Measurements from ENCODE around the gene COL6A5.

COL6A5 gene

GRCh38 chr3:130414457-130414856, 69.0 kb downstream of the COL6A5 start:
- no peak for DNase-seq (ENCODE audit: low spot score)
- ChIA-PET POLR2A (ENCODE audit: low non-redundant PET) (no interaction called here), CTCF (no interaction called here)
- no peak for TF ChIP-seq CTCF (conservative IDR thresholded peaks at IDR 0.05; ENCODE audit: low read depth)
- no peak overlapping the region for H3K27ac ChIP-seq

DNA sequence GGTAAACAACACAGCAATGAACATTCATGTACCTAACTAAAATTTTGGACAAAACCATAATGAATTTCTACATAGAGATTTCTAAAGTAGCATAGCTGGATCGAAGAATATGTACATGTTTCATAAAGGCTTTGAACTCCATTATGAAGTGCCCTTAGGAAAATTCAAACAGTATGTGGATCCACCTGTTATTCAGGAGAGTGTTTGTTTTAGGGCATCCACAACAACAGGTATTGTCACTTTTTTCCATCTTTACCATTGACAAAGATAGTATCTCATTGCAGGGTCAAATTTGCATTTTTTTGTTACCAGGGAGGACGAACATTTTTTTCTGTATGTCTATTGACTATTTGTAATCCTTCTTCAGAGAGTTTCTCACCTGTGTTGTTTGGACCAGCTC, 75.0 kb downstream of the COL6A5 start:
- DNase-seq (ENCODE audit: low spot score), result no peak
- no peak overlapping the region for H3K27ac ChIP-seq
- ChIA-PET POLR2A (ENCODE audit: low non-redundant PET) (no interaction called here), CTCF (interaction anchor here (0.7 kb wide), 1 partner anchor 61 kb away, joined by 3 read pairs; no protein-coding TSS in a partner anchor)
- TF ChIP-seq CTCF (conservative IDR thresholded peaks at IDR 0.05; ENCODE audit: low read depth), result no peak

DNA sequence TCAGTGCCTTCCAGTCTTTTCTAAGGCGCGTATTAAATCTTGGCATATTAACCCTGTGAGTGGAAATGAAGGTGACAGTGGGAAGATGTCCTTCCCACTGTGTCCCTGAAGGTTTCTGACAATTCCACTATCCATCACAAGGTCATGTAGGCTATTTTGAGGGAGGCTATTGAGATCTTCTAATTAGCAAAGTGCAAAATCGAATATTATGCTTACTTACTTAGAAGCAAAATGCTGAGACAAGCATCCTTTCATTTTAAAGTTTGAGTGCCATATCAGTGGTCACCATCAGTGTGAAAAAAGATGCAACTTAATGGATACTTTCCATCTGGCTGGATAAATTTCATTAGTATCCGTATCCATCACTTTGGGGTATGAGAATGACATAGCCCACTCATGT, 77.6 kb downstream of the COL6A5 start:
- CTCF ChIA-PET, result no interaction called here
- DNase-seq (ENCODE audit: low spot score), result no peak
- no peak for TF ChIP-seq CTCF (conservative IDR thresholded peaks at IDR 0.05; ENCODE audit: low read depth)
- POLR2A ChIA-PET (ENCODE audit: low non-redundant PET), result no interaction called here
- H3K27ac ChIP-seq, result no peak overlapping the region

- TF ChIP-seq CTCF (conservative IDR thresholded peaks at IDR 0.05; ENCODE audit: low read depth), result no peak
- no peak for DNase-seq (ENCODE audit: low spot score)
- H3K27ac ChIP-seq, result no peak overlapping the region
- POLR2A ChIA-PET (ENCODE audit: low non-redundant PET), result no interaction called here
- CTCF ChIA-PET, result no interaction called here
Measured at GRCh38 chr3:130424837-130425236, 79.4 kb downstream of the COL6A5 start.

DNA sequence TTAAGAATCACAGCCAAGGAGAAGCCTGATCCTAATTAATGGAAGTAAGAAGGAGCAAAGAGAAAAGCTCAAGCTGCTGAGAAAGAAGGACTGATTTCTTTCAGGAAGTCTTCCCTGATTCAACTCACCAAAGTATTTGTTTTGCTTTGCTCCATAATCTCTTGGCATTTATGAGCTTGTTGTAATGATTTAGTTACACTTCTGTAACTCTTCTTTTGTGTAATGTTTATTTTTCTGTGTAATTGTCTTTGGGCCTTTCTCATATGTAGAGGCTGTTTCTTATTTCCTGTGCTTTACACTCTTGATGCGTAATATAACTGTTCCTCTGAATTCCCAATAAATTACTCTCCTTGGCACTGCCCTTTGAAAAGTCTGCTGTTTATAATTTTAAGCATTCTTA, 80.0 kb downstream of the COL6A5 start:
- TF ChIP-seq CTCF (conservative IDR thresholded peaks at IDR 0.05; ENCODE audit: low read depth), result no peak
- POLR2A ChIA-PET (ENCODE audit: low non-redundant PET), result no interaction called here
- CTCF ChIA-PET, result no interaction called here
- H3K27ac ChIP-seq, result no peak overlapping the region
- no peak for DNase-seq (ENCODE audit: low spot score)

DNA sequence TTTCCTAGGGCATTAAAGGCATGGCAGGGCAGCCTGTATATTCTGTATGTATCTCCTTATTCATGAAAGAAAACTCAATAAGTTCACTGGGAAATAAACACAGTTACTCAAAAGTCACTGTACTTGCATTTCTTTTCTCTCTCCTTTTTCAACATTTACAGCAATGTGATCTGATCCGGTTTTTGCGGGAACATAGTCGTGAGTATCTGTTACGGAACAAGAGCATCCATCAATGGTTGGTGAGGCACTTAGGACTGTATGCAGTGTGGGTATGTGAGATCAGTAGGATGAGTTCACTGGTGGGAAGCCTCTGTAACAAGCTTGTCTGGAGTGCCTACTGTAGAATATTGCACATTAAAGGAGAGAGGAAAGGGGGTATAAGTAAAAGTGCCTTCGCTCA, 80.7 kb downstream of the COL6A5 start:
- ChIA-PET POLR2A (ENCODE audit: low non-redundant PET) (no interaction called here), CTCF (no interaction called here)
- TF ChIP-seq CTCF (conservative IDR thresholded peaks at IDR 0.05; ENCODE audit: low read depth), result no peak

More for the DNA sequence above, 80.7 kb downstream of the COL6A5 start:
- no peak for DNase-seq (ENCODE audit: low spot score)
- H3K27ac ChIP-seq, result no peak overlapping the region

Data from RWPE1 (cell line).